Measurements from ENCODE around the gene NR6A1. TPM values are rescaled to one million over a fixed set of nuclear protein-coding genes. Genes with fewer than 3 reads are reported as not detected.
A peak's percentile ranks its signal among the peaks of the same experiment; 100 is the strongest.

Gene NR6A1
- total RNA-seq, 1 donor from 2014 or later = 302 TPM

- Histone ChIP-seq H4K20me1 (ENCODE audit: low read depth) (no peaks in the 10 kb centered on the region), H3K79me2 (ENCODE audit: low read depth) (no peaks in the 10 kb centered on the region), H3K4me2 (no peak overlapping the region), H3K27ac (no peak overlapping the region), H3K4me3 (no peak overlapping the region), H3K9ac (no peak overlapping the region), H3F3A (ENCODE audit: low read depth) (peaks cover 12% of the 10 kb centered on the region), H3K4me1 (peaks cover 5% of the 10 kb centered on the region), H3K36me3 (no peaks in the 10 kb centered on the region), H3K27me3 (peaks cover 38% of the 10 kb centered on the region), H2AFZ (replicated peaks) (no peak overlapping the region), H3K9me3 (ENCODE audit: low read depth) (no peaks in the 10 kb centered on the region)
- Mint-ChIP-seq H3K4me1 (peaks cover 17% of the 10 kb centered on the region), H3K4me3 (no peak overlapping the region), H3K9me3 (no peaks in the 10 kb centered on the region), H3K27me3 (ENCODE audit: insufficient read depth, low read depth) (peaks cover 18% of the 10 kb centered on the region), H3K27ac (peak overlapping the region; percentile 17), H3K36me3 (no peaks in the 10 kb centered on the region)
- DNase-seq (ENCODE audit: low spot score) = no peak
- no peak for TF ChIP-seq EZH2 (IDR thresholded peaks at IDR 0.05)
- no peak for TF ChIP-seq CTCF (IDR thresholded peaks at IDR 0.05)
- TF ChIP-seq EZH2phosphoT487 (IDR thresholded peaks at IDR 0.05) = no peak
These were observed 273.1 kb downstream of the NR6A1 start for GRCh38 chr9:124498040-124498439.

GRCh38 chr9:124497441-124497840 is 273.7 kb downstream of the NR6A1 start:
- H3K9me3 ChIP-seq (ENCODE audit: low read depth) = no peaks in the 10 kb centered on the region
- peaks cover 5% of the 10 kb centered on the region for H3K4me1 ChIP-seq
- H3K9ac ChIP-seq = no peak overlapping the region
- no peak overlapping the region for H2AFZ ChIP-seq (replicated peaks)
- H3K4me3 Mint-ChIP-seq = no peak overlapping the region
- H3F3A ChIP-seq (ENCODE audit: low read depth) = peaks cover 6% of the 10 kb centered on the region
- H3K27me3 ChIP-seq = peaks cover 32% of the 10 kb centered on the region
- TF ChIP-seq EZH2 (IDR thresholded peaks at IDR 0.05) = no peak
- H3K4me3 ChIP-seq = no peak overlapping the region
- H3K4me1 Mint-ChIP-seq = peaks cover 17% of the 10 kb centered on the region
- H4K20me1 ChIP-seq (ENCODE audit: low read depth) = no peaks in the 10 kb centered on the region
- H3K27ac ChIP-seq = no peak overlapping the region
- no peaks in the 10 kb centered on the region for H3K79me2 ChIP-seq (ENCODE audit: low read depth)
- no peak overlapping the region for H3K4me2 ChIP-seq
- no peaks in the 10 kb centered on the region for H3K36me3 Mint-ChIP-seq
- DNase-seq (ENCODE audit: low spot score) = no peak
- peaks cover 15% of the 10 kb centered on the region for H3K27me3 Mint-ChIP-seq (ENCODE audit: insufficient read depth, low read depth)
- no peaks in the 10 kb centered on the region for H3K9me3 Mint-ChIP-seq
- no peaks in the 10 kb centered on the region for H3K36me3 ChIP-seq
- peak overlapping the region; percentile 48 for H3K27ac Mint-ChIP-seq

GRCh38 chr9:124496463-124496862 is 274.6 kb downstream of the NR6A1 start:
- H3K27me3 Mint-ChIP-seq (ENCODE audit: insufficient read depth, low read depth) = peaks cover 11% of the 10 kb centered on the region
- Histone ChIP-seq H3K9me3 (ENCODE audit: low read depth) (no peaks in the 10 kb centered on the region), H3K4me2 (no peak overlapping the region), H3K79me2 (ENCODE audit: low read depth) (no peaks in the 10 kb centered on the region), H3K9ac (no peak overlapping the region), H3F3A (ENCODE audit: low read depth) (no peaks in the 10 kb centered on the region), H3K4me3 (no peak overlapping the region), H3K36me3 (no peaks in the 10 kb centered on the region), H2AFZ (replicated peaks) (no peak overlapping the region), H3K27ac (no peak overlapping the region), H3K4me1 (peaks cover 5% of the 10 kb centered on the region), H4K20me1 (ENCODE audit: low read depth) (no peaks in the 10 kb centered on the region), H3K27me3 (peaks cover 23% of the 10 kb centered on the region)
- H3K4me3 Mint-ChIP-seq = no peak overlapping the region
- H3K36me3 Mint-ChIP-seq = no peaks in the 10 kb centered on the region
- no peak for DNase-seq (ENCODE audit: low spot score)
- H3K9me3 Mint-ChIP-seq = no peaks in the 10 kb centered on the region
- peak overlapping the region; percentile 65 for H3K27ac Mint-ChIP-seq
- no peak for TF ChIP-seq EZH2phosphoT487 (IDR thresholded peaks at IDR 0.05)
- peaks cover 21% of the 10 kb centered on the region for H3K4me1 Mint-ChIP-seq

- Histone ChIP-seq H3K27ac (no peak overlapping the region), H2AFZ (replicated peaks) (no peak overlapping the region), H3K27me3 (peaks cover 19% of the 10 kb centered on the region), H3K4me3 (no peak overlapping the region), H3K4me1 (peaks cover 5% of the 10 kb centered on the region), H3K4me2 (no peak overlapping the region), H3K9ac (no peak overlapping the region), H3K79me2 (ENCODE audit: low read depth) (no peaks in the 10 kb centered on the region), H4K20me1 (ENCODE audit: low read depth) (no peaks in the 10 kb centered on the region), H3K36me3 (no peaks in the 10 kb centered on the region), H3F3A (ENCODE audit: low read depth) (no peaks in the 10 kb centered on the region), H3K9me3 (ENCODE audit: low read depth) (no peaks in the 10 kb centered on the region)
- Mint-ChIP-seq H3K4me3 (no peak overlapping the region), H3K9me3 (no peaks in the 10 kb centered on the region), H3K27ac (peak overlapping the region; percentile 65), H3K36me3 (no peaks in the 10 kb centered on the region), H3K4me1 (peaks cover 21% of the 10 kb centered on the region), H3K27me3 (ENCODE audit: insufficient read depth, low read depth) (peaks cover 11% of the 10 kb centered on the region)
- TF ChIP-seq EZH2phosphoT487 (IDR thresholded peaks at IDR 0.05) (no peak), EZH2 (IDR thresholded peaks at IDR 0.05) (no peak), CTCF (IDR thresholded peaks at IDR 0.05) (no peak)
- DNase-seq (ENCODE audit: low spot score) = no peak
These were observed 275.0 kb downstream of the NR6A1 start for GRCh38 chr9:124496075-124496449.

Data from neural progenitor cell (in vitro differentiated cells).